ENCODE results near the gene TIPIN.
"Not testable (repeated sequence)": the region's sequence is repeated elsewhere in the genome, so short reads cannot be mapped to it uniquely, and the experiment has no call there.

TIPIN gene

DNA sequence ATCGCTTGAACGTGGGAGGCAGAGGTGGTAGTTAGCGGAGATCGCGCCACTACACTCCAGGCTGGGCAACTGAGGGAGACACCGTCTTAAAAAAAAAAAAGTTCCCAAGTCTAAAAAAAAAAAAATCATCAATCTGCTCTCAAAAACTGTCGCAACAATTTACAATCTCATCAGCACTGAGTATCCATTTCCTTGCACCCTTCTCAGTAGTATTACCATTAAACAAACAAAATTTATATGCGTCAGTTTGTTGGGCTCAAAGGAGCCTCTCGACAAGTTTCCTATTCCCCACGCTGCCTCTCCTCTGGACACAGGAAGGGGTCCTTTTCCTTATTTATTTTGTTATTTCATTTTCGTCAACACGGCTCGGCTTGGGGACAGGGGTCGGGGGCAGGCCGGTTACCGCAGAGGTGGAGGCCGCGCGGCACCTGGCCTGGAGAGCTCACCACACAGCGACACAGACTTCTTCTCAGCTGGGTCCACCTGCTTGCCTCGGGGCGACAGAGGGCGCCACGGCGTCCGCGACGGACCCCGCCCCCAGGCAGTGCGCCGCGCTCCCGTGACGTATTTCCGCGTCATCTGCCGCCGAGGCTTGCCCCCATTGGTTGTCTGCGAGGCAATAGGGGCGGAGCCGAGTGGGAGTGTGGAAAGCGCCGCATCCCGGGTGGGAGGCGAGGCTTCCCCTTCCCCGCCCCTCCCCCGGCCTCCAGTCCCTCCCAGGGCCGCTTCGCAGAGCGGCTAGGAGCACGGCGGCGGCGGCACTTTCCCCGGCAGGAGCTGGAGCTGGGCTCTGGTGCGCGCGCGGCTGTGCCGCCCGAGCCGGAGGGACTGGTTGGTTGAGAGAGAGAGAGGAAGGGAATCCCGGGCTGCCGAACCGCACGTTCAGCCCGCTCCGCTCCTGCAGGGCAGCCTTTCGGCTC lies 30.0 kb upstream of the TIPIN start, which contains the start of gene MAP2K1:
TSS of gene MAP2K1 (plus strand) at position 709 of the 920 bp plus-strand sequence. CDS start 436 bp downstream, outside the sequence.
- TF ChIP-seq, protein P1, sequence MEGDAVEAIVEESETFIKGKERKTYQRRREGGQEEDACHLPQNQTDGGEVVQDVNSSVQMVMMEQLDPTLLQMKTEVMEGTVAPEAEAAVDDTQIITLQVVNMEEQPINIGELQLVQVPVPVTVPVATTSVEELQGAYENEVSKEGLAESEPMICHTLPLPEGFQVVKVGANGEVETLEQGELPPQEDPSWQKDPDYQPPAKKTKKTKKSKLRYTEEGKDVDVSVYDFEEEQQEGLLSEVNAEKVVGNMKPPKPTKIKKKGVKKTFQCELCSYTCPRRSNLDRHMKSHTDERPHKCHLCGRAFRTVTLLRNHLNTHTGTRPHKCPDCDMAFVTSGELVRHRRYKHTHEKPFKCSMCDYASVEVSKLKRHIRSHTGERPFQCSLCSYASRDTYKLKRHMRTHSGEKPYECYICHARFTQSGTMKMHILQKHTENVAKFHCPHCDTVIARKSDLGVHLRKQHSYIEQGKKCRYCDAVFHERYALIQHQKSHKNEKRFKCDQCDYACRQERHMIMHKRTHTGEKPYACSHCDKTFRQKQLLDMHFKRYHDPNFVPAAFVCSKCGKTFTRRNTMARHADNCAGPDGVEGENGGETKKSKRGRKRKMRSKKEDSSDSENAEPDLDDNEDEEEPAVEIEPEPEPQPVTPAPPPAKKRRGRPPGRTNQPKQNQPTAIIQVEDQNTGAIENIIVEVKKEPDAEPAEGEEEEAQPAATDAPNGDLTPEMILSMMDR (conservative IDR thresholded peaks at IDR 0.05; ENCODE audit: low read depth, low read length) = peak; percentile 64
- DNase-seq (ENCODE audit: low read depth) = peak; percentile 97
- H3K4me3 ChIP-seq (ENCODE audit: low read depth, low read length) = peak within 1 kb of the TSS; percentile 84

- DNase-seq (ENCODE audit: low read depth) = not testable (repeated sequence)
These were observed 24.9 kb upstream of the TIPIN start for GRCh38 chr15:66381376-66381775.

GRCh38 chr15:66378814-66379430 lies 22.4 kb upstream of the TIPIN start:
- no peak for DNase-seq (ENCODE audit: low read depth)
- TF ChIP-seq, protein P1 (conservative IDR thresholded peaks at IDR 0.05; ENCODE audit: low read depth, low read length) = no peak
- no peak overlapping the region for H3K4me3 ChIP-seq (ENCODE audit: low read depth, low read length)

More at GRCh38 chr15:66381376-66381775, 24.9 kb upstream of the TIPIN start:
- not testable (repeated sequence) for H3K4me3 ChIP-seq (ENCODE audit: low read depth, low read length)

DNA sequence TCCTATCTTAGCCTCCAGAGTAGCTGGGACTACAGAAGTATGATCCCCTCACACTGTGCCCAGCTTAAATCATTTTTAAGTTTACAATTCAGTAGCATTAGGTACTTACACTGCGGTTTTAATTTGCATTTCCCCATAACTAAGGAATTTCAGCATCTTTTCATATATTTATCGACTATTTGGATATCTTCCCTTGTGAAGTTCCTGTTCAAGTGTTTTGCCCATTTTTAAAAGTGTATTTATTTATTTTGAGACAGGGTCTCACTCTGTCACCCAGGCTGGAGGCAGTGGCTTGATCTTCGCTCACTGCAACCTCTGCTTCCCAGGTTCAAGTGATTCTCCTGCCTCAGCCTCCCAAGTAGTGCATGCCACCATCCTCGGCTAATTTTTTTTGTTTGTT lies 17.7 kb upstream of the TIPIN start:
- no peak overlapping the region for H3K4me3 ChIP-seq (ENCODE audit: low read depth, low read length)

GRCh38 chr15:66369773-66370651 lies 13.5 kb upstream of the TIPIN start:
- H3K4me3 ChIP-seq (ENCODE audit: low read depth, low read length) = peak overlapping the region; percentile 44
- DNase-seq (ENCODE audit: low read depth) = peak; percentile 55
- TF ChIP-seq, protein P1 (conservative IDR thresholded peaks at IDR 0.05; ENCODE audit: low read depth, low read length) = no peak

More for the DNA sequence above, 17.7 kb upstream of the TIPIN start:
- no peak for DNase-seq (ENCODE audit: low read depth)
- TF ChIP-seq, protein P1 (conservative IDR thresholded peaks at IDR 0.05; ENCODE audit: low read depth, low read length) = no peak

GRCh38 chr15:66364944-66365528 lies 8.6 kb upstream of the TIPIN start:
- H3K4me3 ChIP-seq (ENCODE audit: low read depth, low read length) = no peak overlapping the region
- DNase-seq (ENCODE audit: low read depth) = no peak
- TF ChIP-seq, protein P1 (conservative IDR thresholded peaks at IDR 0.05; ENCODE audit: low read depth, low read length) = no peak

Data from choroid plexus epithelial cell (primary cell).